Measurements from ENCODE around the gene TTC7B.

TTC7B gene

GRCh38 chr14:90489306-90489705 lies 326.9 kb downstream of the TTC7B start:
- no peak for DNase-seq (ENCODE audit: low read depth in 2 of 2)

GRCh38 chr14:90488256-90488655 lies 328.0 kb downstream of the TTC7B start:
- no peak for DNase-seq (ENCODE audit: low read depth in 2 of 2)

GRCh38 chr14:90487462-90487861 lies 328.8 kb downstream of the TTC7B start:
- no peak for DNase-seq (ENCODE audit: low read depth in 2 of 2)

- DNase-seq (ENCODE audit: low read depth in 2 of 2): no peak
These were observed 329.2 kb downstream of the TTC7B start for GRCh38 chr14:90487031-90487430.

- no peak for DNase-seq (ENCODE audit: low read depth in 2 of 2)
These were observed 331.9 kb downstream of the TTC7B start for GRCh38 chr14:90484291-90484690.

GRCh38 chr14:90483571-90483974 lies 332.7 kb downstream of the TTC7B start:
- no peak for DNase-seq (ENCODE audit: low read depth in 2 of 2)

- no peak for DNase-seq (ENCODE audit: low read depth in 2 of 2)
These were observed 333.1 kb downstream of the TTC7B start for GRCh38 chr14:90483117-90483516.

GRCh38 chr14:90475298-90475697 lies 340.9 kb downstream of the TTC7B start:
- DNase-seq (ENCODE audit: low read depth in 2 of 2): no peak
